NOMO-1 treated with dmso at 0.1 percent for 144 hours (cell line): Measurements from ENCODE around the gene GNB5.

Experiments used
- DNase-seq: peaks from one replicate; lab custom pipeline; 2025; ENCODE audit not compliant: unreplicated experiment; lab: John Stamatoyannopoulos, UW

Gene GNB5

GRCh38 chr15:52208306-52208946 is 17.2 kb upstream of the GNB5 start:
- peak; percentile 42 for DNase-seq

GRCh38 chr15:52207191-52207590 is 16.0 kb upstream of the GNB5 start:
- no peak for DNase-seq

- no peak for DNase-seq
Observed at GRCh38 chr15:52206446-52206845, 15.3 kb upstream of the GNB5 start.

- DNase-seq, result no peak
Observed at GRCh38 chr15:52204657-52205056, 13.5 kb upstream of the GNB5 start.

- no peak for DNase-seq
Observed at GRCh38 chr15:52200831-52201365, 9.7 kb upstream of the GNB5 start.

- DNase-seq, result no peak
Observed at GRCh38 chr15:52199271-52199670, 8.1 kb upstream of the GNB5 start.

- no peak for DNase-seq
Observed at GRCh38 chr15:52196891-52197290, 5.7 kb upstream of the GNB5 start.

GRCh38 chr15:52193791-52194190 is 2.6 kb upstream of the GNB5 start:
- DNase-seq, result no peak

GRCh38 chr15:52193321-52193720 is 2.1 kb upstream of the GNB5 start:
- DNase-seq, result no peak

GRCh38 chr15:52186651-52187486 is 4.3 kb downstream of the GNB5 start:
- no peak for DNase-seq

GRCh38 chr15:52185151-52185561 is 6.0 kb downstream of the GNB5 start:
- no peak for DNase-seq

GRCh38 chr15:52184721-52185120 is 6.5 kb downstream of the GNB5 start:
- no peak for DNase-seq

GRCh38 chr15:52183562-52184173 is 7.5 kb downstream of the GNB5 start:
- DNase-seq, result no peak

- DNase-seq, result no peak
Observed at GRCh38 chr15:52181938-52182780, 9.0 kb downstream of the GNB5 start.

GRCh38 chr15:52180851-52181450 is 10.2 kb downstream of the GNB5 start:
- no peak for DNase-seq

- no peak for DNase-seq
Observed at GRCh38 chr15:52180196-52180835, 10.9 kb downstream of the GNB5 start.

- peak; percentile 58 for DNase-seq
Observed at GRCh38 chr15:52179278-52180195, 11.7 kb downstream of the GNB5 start.

- DNase-seq, result no peak
Observed at GRCh38 chr15:52178765-52179164, 12.4 kb downstream of the GNB5 start.

GRCh38 chr15:52172869-52173268 is 18.3 kb downstream of the GNB5 start:
- no peak for DNase-seq
